Breast epithelium (tissue), 3 donors: Measurements from ENCODE around the gene PER2.

Experiments
- POLR2A ChIP-seq: fragments of 450-650 bp; IDR thresholded peaks from one replicate; pipeline ENCODE4 v1.6.1; 2016; ENCODE audit warnings: antibody characterized with exemption, mild to moderate bottlenecking, moderate library complexity
- POLR2AphosphoS5 ChIP-seq, 3 donors: sonication (generic); formaldehyde crosslinking; IDR thresholded peaks; one replicate each; pipeline ENCODE4 v1.6.1; 2017; ENCODE audit warnings: antibody characterized with exemption in 3 of 3
- TF ChIP-seq, protein P1 (sequence below), 3 donors: fragments of 450-650 bp; IDR thresholded peaks; one replicate each; pipeline ENCODE4 v1.5.1; 2016 to 2017; ENCODE audit warnings: antibody characterized with exemption in 3 of 3, mild to moderate bottlenecking in 3 of 3, moderate library complexity in 3 of 3

DNA sequence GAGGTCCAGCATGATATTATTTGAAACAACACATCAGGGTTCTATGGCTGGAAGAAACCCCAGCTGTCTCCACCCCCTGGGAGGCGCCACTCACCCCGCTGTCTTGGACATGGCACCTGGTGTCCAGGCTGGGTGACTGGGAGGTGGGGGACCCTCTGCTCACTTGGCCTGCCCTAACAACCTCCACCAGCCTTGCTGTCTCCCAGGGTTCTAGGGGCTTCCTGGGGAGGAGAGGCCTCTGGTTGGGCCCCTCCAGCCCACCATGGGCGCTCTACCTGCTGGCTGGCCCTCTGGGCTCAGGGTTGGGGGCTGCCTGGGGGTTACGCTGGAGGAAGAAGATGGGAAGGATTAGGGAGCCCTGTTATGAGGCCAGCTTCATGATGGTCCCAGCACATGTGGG is 16.3 kb downstream of the PER2 start:
- TF ChIP-seq, protein P1, sequence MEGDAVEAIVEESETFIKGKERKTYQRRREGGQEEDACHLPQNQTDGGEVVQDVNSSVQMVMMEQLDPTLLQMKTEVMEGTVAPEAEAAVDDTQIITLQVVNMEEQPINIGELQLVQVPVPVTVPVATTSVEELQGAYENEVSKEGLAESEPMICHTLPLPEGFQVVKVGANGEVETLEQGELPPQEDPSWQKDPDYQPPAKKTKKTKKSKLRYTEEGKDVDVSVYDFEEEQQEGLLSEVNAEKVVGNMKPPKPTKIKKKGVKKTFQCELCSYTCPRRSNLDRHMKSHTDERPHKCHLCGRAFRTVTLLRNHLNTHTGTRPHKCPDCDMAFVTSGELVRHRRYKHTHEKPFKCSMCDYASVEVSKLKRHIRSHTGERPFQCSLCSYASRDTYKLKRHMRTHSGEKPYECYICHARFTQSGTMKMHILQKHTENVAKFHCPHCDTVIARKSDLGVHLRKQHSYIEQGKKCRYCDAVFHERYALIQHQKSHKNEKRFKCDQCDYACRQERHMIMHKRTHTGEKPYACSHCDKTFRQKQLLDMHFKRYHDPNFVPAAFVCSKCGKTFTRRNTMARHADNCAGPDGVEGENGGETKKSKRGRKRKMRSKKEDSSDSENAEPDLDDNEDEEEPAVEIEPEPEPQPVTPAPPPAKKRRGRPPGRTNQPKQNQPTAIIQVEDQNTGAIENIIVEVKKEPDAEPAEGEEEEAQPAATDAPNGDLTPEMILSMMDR (IDR thresholded peaks at IDR 0.05): no peak
- TF ChIP-seq POLR2A (no peak), POLR2AphosphoS5 (IDR thresholded peaks at IDR 0.05) (no peak)
